Activated naive CD8-positive, alpha-beta T cell treated with anti-CD3 and anti-CD28 coated beads, Interleukin-2, amount 50 U/mL, for 24 hours (primary cell): ENCODE measurements around the gene RREB1.

Experiments used
- ATAC-seq: fragments of 150-1000 bp; cut with Tn5 transposase; one replicate; pipeline ENCODE4 v1.10.0; 2021
- DNase-seq: peaks from one replicate; pipeline ENCODE4 v3.0.0; 2021
- H3K27ac Mint-ChIP-seq: one replicate; pipeline ENCODE4 v1.8.0; 2021; ENCODE audit warnings: mild to moderate bottlenecking, mixed read lengths
- H3K27me3 Mint-ChIP-seq: one replicate; pipeline ENCODE4 v1.8.0; 2021; ENCODE audit warnings: mixed read lengths
- H3K36me3 Mint-ChIP-seq: one replicate; pipeline ENCODE4 v1.8.0; 2021; ENCODE audit warnings: low read depth, mixed read lengths
- H3K4me1 Mint-ChIP-seq: one replicate; pipeline ENCODE4 v1.8.0; 2021; ENCODE audit warnings: mixed read lengths
- H3K4me3 Mint-ChIP-seq: one replicate; pipeline ENCODE4 v1.8.0; 2021; ENCODE audit warnings: mild to moderate bottlenecking, moderate library complexity, mixed read lengths
- H3K9me3 Mint-ChIP-seq: one replicate; pipeline ENCODE4 v1.8.0; 2021; ENCODE audit warnings: mixed read lengths

Gene RREB1

DNA sequence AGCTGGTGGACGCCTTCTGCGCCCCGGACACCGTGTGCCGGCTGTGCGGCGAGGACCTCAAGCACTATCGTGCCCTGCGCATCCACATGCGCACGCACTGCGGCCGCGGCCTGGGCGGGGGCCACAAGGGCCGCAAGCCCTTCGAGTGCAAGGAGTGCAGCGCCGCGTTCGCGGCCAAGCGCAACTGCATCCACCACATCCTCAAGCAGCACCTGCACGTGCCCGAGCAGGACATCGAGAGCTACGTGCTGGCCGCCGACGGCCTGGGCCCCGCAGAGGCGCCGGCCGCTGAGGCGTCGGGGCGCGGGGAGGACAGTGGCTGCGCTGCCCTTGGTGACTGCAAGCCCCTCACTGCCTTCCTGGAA lies 122.5 kb downstream of the RREB1 start:
- Mint-ChIP-seq H3K27me3 (no peaks in the 10 kb centered on the region), H3K27ac (no peak overlapping the region), H3K36me3 (peaks cover 49% of the 10 kb centered on the region), H3K4me3 (no peak overlapping the region), H3K9me3 (no peaks in the 10 kb centered on the region), H3K4me1 (peaks cover 6% of the 10 kb centered on the region)
- ATAC-seq: peak; percentile 17
- no peak for DNase-seq

- Mint-ChIP-seq H3K27ac (no peak overlapping the region), H3K4me1 (peaks cover 13% of the 10 kb centered on the region), H3K9me3 (no peaks in the 10 kb centered on the region), H3K36me3 (peaks cover 52% of the 10 kb centered on the region), H3K27me3 (no peaks in the 10 kb centered on the region), H3K4me3 (no peak overlapping the region)
- DNase-seq (no peak), ATAC-seq (no peak)
Measured at GRCh38 chr6:7230956-7231713, 123.4 kb downstream of the RREB1 start.

DNA sequence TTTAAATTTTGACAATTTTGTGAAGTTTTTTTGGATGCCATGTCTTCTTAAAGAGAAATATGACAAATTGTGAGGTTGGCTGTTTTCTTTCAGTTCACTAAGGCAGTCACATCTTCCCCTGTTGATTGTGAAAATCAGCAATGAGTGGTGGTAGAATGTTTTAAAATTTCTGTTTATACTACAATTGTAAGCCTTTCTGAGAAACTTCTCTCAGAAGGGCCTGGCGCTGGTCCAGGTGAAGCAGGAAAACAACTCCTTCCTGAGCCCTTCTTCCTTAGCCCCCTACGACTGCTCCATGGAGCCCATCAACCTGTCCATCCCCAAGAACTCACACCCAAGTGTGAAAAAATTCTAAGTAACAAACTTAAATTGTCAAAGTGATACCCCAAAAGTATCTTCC lies 124.6 kb downstream of the RREB1 start:
- DNase-seq: no peak
- no peak overlapping the region for H3K4me3 Mint-ChIP-seq
- no peak for ATAC-seq
- H3K36me3 Mint-ChIP-seq: peaks cover 47% of the 10 kb centered on the region
- no peaks in the 10 kb centered on the region for H3K9me3 Mint-ChIP-seq
- H3K27ac Mint-ChIP-seq: no peak overlapping the region
- peaks cover 18% of the 10 kb centered on the region for H3K4me1 Mint-ChIP-seq
- H3K27me3 Mint-ChIP-seq: no peaks in the 10 kb centered on the region

DNA sequence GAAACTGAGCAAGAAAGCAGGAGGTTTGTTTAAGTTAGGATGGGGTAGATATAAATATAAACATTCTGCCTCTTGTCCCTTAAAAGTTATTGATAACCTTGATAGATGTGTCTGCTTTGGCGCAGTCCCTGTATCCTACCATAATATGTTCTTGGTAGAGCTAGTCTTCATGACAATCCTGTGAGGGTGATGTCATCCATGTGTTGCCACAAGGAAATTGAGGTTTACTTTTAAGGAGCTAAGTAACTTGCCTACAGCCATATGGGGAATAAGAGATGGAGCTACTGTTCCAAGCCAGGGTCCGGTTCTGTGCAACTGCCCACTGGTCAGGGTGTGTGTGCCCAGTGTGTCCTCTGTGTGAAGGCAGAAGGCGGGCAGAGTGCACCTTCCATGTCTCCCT lies 126.8 kb downstream of the RREB1 start:
- no peak for DNase-seq
- no peak for ATAC-seq

DNA sequence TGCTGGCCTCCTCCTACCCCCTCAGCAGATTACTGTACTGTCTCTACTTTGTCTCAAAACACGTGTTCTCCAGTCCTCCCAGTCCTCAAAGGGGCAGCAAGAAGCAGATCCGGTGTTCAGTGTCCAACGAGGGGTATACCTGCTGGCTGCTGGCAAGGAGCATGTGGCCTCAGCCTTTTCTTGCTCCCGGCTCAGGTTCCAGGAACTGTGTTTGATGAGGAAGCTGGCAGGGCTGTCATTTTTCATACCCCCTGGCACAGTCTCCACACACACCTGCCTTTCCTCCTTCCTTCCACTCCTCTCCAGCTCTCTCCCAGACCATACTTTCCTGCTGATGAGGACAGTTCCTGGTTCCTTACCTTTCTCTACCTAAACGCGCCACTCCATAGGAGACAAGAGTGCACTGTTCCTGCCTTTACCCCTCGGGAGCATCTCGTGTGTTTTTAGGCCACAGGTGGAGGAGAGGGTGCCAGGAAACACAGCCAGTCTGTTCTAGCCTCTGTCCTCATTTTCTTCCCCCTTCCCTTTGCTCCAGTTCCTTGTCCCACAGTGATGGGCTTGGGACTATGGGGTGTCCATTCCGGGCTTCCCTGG lies 128.0 kb downstream of the RREB1 start:
- no peak overlapping the region for H3K4me3 Mint-ChIP-seq
- ATAC-seq (no peak), DNase-seq (no peak)
- no peaks in the 10 kb centered on the region for H3K27me3 Mint-ChIP-seq
- H3K4me1 Mint-ChIP-seq: peaks cover 21% of the 10 kb centered on the region
- H3K9me3 Mint-ChIP-seq: no peaks in the 10 kb centered on the region
- H3K36me3 Mint-ChIP-seq: peaks cover 32% of the 10 kb centered on the region
- peak overlapping the region; percentile 22 for H3K27ac Mint-ChIP-seq

More for the DNA sequence above, 126.8 kb downstream of the RREB1 start:
- peaks cover 21% of the 10 kb centered on the region for H3K4me1 Mint-ChIP-seq
- H3K27ac Mint-ChIP-seq: no peak overlapping the region
- H3K4me3 Mint-ChIP-seq: no peak overlapping the region
- H3K27me3 Mint-ChIP-seq: no peaks in the 10 kb centered on the region
- H3K36me3 Mint-ChIP-seq: peaks cover 34% of the 10 kb centered on the region
- H3K9me3 Mint-ChIP-seq: no peaks in the 10 kb centered on the region

- no peak for ATAC-seq
- Mint-ChIP-seq H3K36me3 (peaks cover 29% of the 10 kb centered on the region), H3K27ac (peak overlapping the region; percentile 22), H3K27me3 (no peaks in the 10 kb centered on the region), H3K4me3 (no peak overlapping the region), H3K4me1 (peaks cover 21% of the 10 kb centered on the region), H3K9me3 (no peaks in the 10 kb centered on the region)
- no peak for DNase-seq
Measured at GRCh38 chr6:7236306-7237209, 128.8 kb downstream of the RREB1 start.

- Mint-ChIP-seq H3K4me1 (peaks cover 29% of the 10 kb centered on the region), H3K36me3 (peaks cover 21% of the 10 kb centered on the region), H3K27ac (no peak overlapping the region), H3K9me3 (no peaks in the 10 kb centered on the region), H3K4me3 (no peak overlapping the region), H3K27me3 (no peaks in the 10 kb centered on the region)
- no peak for ATAC-seq
- DNase-seq: no peak
Measured at GRCh38 chr6:7237653-7238188, 130.0 kb downstream of the RREB1 start.

DNA sequence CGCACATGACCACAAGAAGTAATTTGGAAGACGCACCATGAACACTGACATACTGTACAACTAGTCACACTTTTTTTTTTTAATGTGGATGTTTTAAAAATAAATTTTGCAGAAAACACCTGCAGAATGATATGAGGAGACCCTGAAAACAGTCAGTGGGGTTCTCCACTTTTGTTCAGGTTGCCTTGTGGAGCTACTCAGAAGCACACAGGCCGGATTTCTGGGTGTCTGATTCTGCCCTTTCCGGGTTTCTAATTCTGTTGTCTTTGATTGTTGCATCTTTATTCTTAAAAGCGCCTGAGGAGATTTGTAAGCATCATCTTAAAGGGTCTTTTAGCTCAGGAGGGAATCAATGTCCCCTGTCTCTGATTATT lies 130.8 kb downstream of the RREB1 start:
- Mint-ChIP-seq H3K4me3 (no peak overlapping the region), H3K27ac (peak overlapping the region; percentile 26), H3K4me1 (peaks cover 35% of the 10 kb centered on the region), H3K36me3 (peaks cover 21% of the 10 kb centered on the region), H3K9me3 (no peaks in the 10 kb centered on the region), H3K27me3 (no peaks in the 10 kb centered on the region)
- ATAC-seq: no peak
- DNase-seq: no peak

DNA sequence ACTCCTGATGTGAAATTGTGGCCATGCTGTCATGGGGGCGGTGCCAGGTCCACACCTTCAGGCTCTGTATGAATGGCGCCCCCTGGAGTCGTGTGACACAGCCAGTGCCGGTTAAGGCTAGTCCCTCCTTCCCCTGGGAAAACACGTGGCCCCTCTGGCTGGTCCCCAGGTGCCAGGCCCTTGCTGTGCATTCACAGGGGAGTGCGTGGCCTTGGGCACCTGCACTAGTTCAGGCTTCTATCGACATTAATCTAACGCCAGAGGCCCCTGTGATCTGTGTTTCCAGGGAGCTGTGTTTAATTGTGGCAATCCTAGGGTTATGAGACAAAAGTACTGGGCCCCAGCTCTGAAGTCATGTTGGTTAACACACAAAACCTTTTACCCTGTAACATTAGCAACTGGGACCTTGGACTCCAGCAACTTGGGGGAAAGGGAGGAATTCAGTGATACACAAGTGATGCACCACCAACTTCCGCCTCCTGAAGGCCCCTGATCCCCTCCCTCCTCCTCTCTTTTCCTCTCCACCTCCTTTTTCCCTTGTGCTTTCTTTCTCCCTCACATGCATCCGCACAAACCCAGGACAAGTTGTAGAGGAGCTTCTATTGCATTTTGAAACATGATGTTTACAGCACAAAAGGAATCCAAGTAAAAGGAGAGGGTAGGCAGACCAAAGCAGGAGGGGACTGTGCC lies 131.3 kb downstream of the RREB1 start:
- H3K4me3 Mint-ChIP-seq: no peak overlapping the region
- DNase-seq (peak; percentile 76), ATAC-seq (peak; percentile 71)
- H3K27ac Mint-ChIP-seq: peak overlapping the region; percentile 26
- H3K36me3 Mint-ChIP-seq: peaks cover 21% of the 10 kb centered on the region
- peaks cover 36% of the 10 kb centered on the region for H3K4me1 Mint-ChIP-seq
- H3K27me3 Mint-ChIP-seq: no peaks in the 10 kb centered on the region
- no peaks in the 10 kb centered on the region for H3K9me3 Mint-ChIP-seq

GRCh38 chr6:7239590-7239948 lies 131.8 kb downstream of the RREB1 start:
- Mint-ChIP-seq H3K4me1 (peaks cover 33% of the 10 kb centered on the region), H3K9me3 (no peaks in the 10 kb centered on the region), H3K4me3 (no peak overlapping the region), H3K36me3 (peaks cover 17% of the 10 kb centered on the region), H3K27me3 (no peaks in the 10 kb centered on the region), H3K27ac (peak overlapping the region; percentile 26)
- no peak for DNase-seq
- no peak for ATAC-seq

- no peak overlapping the region for H3K27ac Mint-ChIP-seq
Measured at GRCh38 chr6:7240351-7240750, 132.6 kb downstream of the RREB1 start.

GRCh38 chr6:7241160-7241559 lies 133.4 kb downstream of the RREB1 start:
- peaks cover 25% of the 10 kb centered on the region for H3K4me1 Mint-ChIP-seq
- no peak for ATAC-seq
- H3K36me3 Mint-ChIP-seq: peaks cover 13% of the 10 kb centered on the region
- no peak overlapping the region for H3K4me3 Mint-ChIP-seq
- DNase-seq: no peak
- no peaks in the 10 kb centered on the region for H3K9me3 Mint-ChIP-seq
- H3K27me3 Mint-ChIP-seq: no peaks in the 10 kb centered on the region
- H3K27ac Mint-ChIP-seq: no peak overlapping the region

More at GRCh38 chr6:7240351-7240750, 132.6 kb downstream of the RREB1 start:
- Mint-ChIP-seq H3K27me3 (no peaks in the 10 kb centered on the region), H3K36me3 (peaks cover 16% of the 10 kb centered on the region), H3K4me3 (no peak overlapping the region), H3K9me3 (no peaks in the 10 kb centered on the region), H3K4me1 (peaks cover 32% of the 10 kb centered on the region)
- DNase-seq (no peak), ATAC-seq (no peak)

GRCh38 chr6:7241709-7242645 lies 134.2 kb downstream of the RREB1 start:
- no peaks in the 10 kb centered on the region for H3K27me3 Mint-ChIP-seq
- no peaks in the 10 kb centered on the region for H3K9me3 Mint-ChIP-seq

More at GRCh38 chr6:7241709-7242645, 134.2 kb downstream of the RREB1 start:
- Mint-ChIP-seq H3K36me3 (peaks cover 13% of the 10 kb centered on the region), H3K27ac (no peak overlapping the region), H3K4me1 (peaks cover 20% of the 10 kb centered on the region), H3K4me3 (no peak overlapping the region)
- DNase-seq (no peak), ATAC-seq (no peak)
